T-helper 2 cell treated with Interferon-gamma antibody and Interleukin-4, amounts not matched to agents 100 ng/mL and 5 ng/mL, for 36 hours (primary cell): ENCODE data around the gene DNER. TPM values are rescaled to one million over a fixed set of nuclear protein-coding genes. Genes with fewer than 3 reads are reported as not detected.
"Not testable (repeated sequence)": the region's sequence is repeated elsewhere in the genome, so short reads cannot be mapped to it uniquely, and the experiment has no call there.

Experiments
- intact Hi-C: fragments of 100-400 bp; cut with micrococcal nuclease; formaldehyde crosslinking; loops from one replicate; pipeline ENCODE4 v1.15.1; 2023
- total RNA-seq: library from RNA; stranded (reverse); gene quantifications from 2 replicates; pipeline ENCODE4 v1.2.3, GENCODE V29; 2022

Gene DNER, protein sequence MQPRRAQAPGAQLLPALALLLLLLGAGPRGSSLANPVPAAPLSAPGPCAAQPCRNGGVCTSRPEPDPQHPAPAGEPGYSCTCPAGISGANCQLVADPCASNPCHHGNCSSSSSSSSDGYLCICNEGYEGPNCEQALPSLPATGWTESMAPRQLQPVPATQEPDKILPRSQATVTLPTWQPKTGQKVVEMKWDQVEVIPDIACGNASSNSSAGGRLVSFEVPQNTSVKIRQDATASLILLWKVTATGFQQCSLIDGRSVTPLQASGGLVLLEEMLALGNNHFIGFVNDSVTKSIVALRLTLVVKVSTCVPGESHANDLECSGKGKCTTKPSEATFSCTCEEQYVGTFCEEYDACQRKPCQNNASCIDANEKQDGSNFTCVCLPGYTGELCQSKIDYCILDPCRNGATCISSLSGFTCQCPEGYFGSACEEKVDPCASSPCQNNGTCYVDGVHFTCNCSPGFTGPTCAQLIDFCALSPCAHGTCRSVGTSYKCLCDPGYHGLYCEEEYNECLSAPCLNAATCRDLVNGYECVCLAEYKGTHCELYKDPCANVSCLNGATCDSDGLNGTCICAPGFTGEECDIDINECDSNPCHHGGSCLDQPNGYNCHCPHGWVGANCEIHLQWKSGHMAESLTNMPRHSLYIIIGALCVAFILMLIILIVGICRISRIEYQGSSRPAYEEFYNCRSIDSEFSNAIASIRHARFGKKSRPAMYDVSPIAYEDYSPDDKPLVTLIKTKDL
- not detected in 2 replicates for total RNA-seq

GRCh38 chr2:229714080-229714735 lies at the start of gene DNER:
Gene DNER (minus strand): TSS chr2:229714555. CDS start chr2:229714423, 132 bp downstream.
- intact Hi-C loops, result loop anchor here (10.0 kb wide), 1 partner anchor 1819 kb away; no protein-coding TSS in a partner anchor

- intact Hi-C loops, result no loop called here
Observed at GRCh38 chr2:229761663-229762062, 47.3 kb upstream of the DNER start.

GRCh38 chr2:229757462-229757861 lies 43.1 kb upstream of the DNER start:
- intact Hi-C loops, result not testable (repeated sequence)

- intact Hi-C loops, result no loop called here
Observed at GRCh38 chr2:229752970-229753729, 38.8 kb upstream of the DNER start.

DNA sequence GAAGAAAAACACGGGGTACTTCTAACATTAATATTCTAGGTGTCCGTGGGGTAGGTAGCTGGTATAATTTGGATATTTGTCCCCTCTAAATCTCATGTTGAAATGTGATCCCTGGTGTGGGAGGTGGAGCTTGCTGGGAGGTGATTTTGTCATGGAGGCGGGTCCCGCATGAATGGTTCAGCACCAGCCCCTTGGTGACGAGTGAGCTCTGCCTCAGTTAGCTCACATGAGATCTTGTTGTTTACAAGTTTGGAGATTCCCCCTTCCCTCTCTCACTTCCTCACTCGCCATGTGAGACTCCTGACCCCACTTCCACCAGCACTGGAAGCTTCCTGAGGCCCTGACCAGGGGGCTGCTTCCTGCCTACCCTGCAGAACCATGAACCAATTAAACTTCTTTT lies 35.4 kb upstream of the DNER start:
- intact Hi-C loops, result no loop called here

- intact Hi-C loops, result no loop called here
Observed at GRCh38 chr2:229748950-229749349, 34.6 kb upstream of the DNER start.

DNA sequence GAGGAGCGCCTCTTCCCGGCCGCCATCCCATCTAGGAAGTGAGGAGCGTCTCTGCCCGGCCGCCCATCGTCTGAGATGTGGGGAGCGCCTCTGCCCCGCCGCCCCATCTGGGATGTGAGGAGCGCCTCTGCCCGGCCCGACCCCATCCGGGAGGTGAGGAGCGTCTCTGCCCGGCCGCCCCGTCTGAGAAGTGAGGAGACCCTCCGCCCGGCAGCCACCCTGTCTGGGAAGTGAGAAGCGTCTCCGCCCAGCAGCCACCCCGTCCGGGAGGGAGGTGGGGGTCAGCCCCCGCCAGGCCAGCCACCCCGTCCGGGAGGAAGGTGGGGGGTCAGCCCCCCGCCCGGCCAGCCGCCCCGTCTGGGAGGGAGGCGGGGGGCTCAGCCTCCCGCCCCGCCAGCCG lies 28.3 kb upstream of the DNER start:
- intact Hi-C loops, result not testable (repeated sequence)

GRCh38 chr2:229740279-229740678 lies 25.9 kb upstream of the DNER start:
- intact Hi-C loops, result no loop called here

DNA sequence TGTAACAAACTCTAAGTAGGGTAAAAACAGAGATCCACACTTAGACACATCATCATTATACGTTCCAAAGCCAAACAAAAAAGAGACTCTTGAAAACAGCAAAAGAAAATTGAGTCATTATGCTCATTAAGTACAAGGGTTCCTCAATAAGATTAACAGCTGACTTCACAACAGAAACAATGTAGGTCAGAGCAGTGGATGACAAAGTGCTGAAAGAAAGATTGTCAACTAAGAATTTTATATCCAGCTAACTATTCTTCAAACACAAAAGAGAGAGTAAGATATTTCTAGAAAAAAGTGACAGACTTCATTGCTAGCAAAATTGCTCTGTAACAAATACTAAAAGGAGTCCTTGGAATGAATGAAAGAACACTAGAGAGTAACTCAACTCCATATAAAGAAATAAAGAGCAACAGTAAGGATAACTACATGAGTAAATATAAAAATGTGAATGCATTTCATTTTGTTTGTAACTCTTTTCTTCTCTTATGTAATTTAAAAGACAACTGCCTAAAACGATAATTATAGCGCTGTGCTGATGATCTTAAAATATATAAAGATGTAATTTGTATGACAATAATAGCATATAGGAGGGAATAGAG lies 23.8 kb upstream of the DNER start:
- intact Hi-C loops, result no loop called here

DNA sequence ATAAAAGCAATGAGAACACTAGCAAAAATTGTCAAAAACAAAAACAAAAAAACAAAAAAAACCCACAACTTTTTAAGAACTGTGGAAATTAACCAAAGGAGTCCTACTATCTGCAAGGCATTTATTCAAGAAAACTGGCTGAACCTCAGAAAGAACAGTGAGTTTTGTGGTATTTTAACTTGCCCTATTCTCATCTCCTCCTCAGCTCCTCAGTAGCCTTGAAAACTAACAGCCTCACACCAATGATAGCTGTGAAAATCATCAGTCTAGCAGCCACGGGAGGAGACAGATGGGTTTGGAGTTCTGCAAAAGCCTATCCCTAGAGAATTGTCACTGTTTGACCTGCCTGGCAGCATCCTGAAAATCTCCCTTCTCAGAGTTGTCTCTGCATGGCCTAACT lies 20.1 kb upstream of the DNER start:
- intact Hi-C loops, result no loop called here

- intact Hi-C loops, result no loop called here
Observed at GRCh38 chr2:229733611-229734245, 19.4 kb upstream of the DNER start.

- intact Hi-C loops, result no loop called here
Observed at GRCh38 chr2:229732897-229733296, 18.5 kb upstream of the DNER start.

GRCh38 chr2:229731916-229732315 lies 17.6 kb upstream of the DNER start:
- intact Hi-C loops, result no loop called here

- intact Hi-C loops, result no loop called here
Observed at GRCh38 chr2:229731363-229731762, 17.0 kb upstream of the DNER start.

GRCh38 chr2:229728370-229728769 lies 14.0 kb upstream of the DNER start:
- intact Hi-C loops, result no loop called here

DNA sequence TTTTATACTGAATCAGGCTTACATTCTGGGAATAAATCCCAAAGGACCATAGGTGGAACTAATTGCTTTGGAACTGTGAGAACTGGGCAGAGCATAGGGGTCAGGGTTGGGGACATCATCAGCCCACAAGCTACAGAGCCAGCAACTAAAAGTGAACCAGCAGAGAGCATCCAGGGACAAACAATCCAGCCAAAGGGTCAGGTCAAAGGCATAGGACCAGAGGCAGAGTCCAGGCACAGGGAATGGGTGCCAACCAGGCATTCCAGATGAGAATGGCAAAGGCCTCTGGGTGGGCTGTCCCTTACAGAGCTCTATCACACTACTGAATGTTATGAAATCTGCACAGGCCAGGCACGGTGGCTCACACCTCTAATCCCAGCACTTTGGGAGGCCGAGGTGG lies 12.3 kb upstream of the DNER start:
- intact Hi-C loops, result no loop called here

DNA sequence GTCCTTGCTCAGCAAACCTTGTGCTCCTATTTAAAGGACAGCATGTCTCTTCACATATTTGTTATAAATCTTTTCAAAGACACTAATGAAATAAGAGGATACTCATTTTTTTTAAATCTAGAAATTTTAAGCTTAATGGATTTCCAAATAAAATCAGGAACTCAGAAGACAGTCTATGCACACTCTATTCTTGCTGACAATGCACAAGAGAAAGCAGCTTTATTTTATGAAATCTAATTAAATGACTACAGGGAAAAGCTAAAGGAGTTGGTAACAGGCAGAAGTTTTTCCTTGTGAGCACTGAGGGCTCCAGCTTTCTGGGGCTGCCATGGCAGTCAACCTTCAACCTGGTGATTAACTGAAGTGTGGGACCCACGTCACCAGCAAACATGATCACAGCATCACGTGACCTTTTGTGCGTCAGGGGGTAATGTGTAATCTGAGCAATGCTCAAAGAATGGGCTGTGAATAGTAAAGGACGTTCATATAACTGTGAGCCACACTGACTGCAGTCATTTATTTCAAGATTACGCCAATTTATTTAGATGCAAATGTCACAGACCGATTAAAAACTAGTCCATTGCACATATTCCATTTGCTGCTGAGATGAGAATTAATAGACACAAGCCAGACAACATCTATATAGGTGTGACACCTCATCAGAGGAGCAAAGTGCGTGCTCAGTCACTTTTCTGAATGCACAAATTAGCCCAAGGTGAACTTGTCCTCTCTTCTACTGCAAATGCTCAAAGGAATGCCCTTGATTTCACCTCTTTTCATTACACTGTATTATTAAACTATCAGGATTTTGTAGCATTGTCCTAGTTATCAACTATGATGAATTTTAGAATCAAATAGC lies 11.6 kb upstream of the DNER start:
- intact Hi-C loops, result no loop called here

- intact Hi-C loops, result not testable (repeated sequence)
Observed at GRCh38 chr2:229723192-229723591, 8.8 kb upstream of the DNER start.

DNA sequence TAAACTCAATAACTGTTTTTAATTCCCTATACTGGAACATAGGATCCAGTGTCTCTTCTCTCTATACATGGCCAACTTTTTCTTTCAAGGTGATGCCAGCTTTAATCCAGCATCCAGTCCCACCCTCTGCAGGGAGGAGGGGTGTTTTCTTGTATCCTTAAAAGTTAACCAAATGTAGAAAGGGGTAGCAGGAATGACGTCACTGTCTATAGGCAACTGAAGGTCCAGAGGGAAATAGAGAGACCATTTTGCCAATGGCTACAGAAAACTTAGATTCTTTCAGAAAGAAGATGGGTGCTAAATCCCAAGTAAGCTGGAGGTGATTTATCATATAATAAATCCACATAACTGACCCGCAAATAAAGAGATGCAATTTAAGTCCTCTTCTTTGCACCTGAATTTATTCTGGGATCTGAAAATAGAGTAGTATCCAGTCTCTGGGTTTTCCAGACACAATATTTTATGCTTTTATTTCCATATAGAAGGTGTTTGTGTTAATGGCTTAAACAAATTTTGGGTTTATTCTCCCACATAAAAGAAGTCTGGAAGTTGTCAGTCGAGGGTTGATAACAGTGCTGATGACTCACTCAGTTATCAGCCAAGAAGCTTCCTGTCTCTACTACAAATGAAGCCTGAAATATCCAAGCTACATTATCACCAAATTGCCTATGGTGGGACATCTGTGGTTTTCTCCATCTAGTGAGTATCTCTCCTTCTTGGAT lies 5.7 kb upstream of the DNER start:
- intact Hi-C loops, result loop anchor here (10.0 kb wide), 1 partner anchor 1825 kb away; no protein-coding TSS in a partner anchor
